KBM-7 (cell line): ENCODE measurements around the gene SH3GL2.

Experiments used
- DNase-seq: peaks from one replicate; pipeline ENCODE4 v3.0.0-alpha.2; 2015
- in situ Hi-C: fragments of 300-500 bp; cut with MboI; formaldehyde crosslinking; loops from 2 replicates; pipeline ENCODE4 v1.14.3; 2020; ENCODE audit warnings: low sequenced_read_pairs, low pct_unique_long_range_greater_than_20kb, mixed read lengths

The SH3GL2 gene

GRCh38 chr9:17636349-17636748, 57.5 kb downstream of the SH3GL2 start:
- no peak for DNase-seq
- in situ Hi-C loops: no loop called here

GRCh38 chr9:17636821-17637220, 58.0 kb downstream of the SH3GL2 start:
- DNase-seq: no peak
- in situ Hi-C loops: no loop called here

DNA sequence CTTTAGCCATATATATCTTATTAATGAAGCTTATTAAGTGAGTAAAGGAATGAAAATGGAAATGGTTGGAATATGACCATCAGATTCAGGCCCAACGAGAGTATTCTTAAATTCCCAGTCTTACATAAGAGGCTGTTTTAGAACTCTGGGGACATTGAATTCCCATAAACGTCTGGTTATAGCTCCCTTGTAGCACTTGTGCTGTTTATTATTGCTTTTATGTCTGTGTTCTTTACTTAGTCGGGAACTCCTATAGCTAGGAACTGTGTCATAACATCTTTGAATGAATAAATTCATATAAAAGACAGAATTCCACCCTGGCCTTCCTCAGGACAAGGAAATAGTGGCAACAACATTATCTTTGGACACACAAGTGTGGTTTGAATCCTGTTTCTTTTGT, 58.4 kb downstream of the SH3GL2 start:
- no peak for DNase-seq
- in situ Hi-C loops: no loop called here

DNA sequence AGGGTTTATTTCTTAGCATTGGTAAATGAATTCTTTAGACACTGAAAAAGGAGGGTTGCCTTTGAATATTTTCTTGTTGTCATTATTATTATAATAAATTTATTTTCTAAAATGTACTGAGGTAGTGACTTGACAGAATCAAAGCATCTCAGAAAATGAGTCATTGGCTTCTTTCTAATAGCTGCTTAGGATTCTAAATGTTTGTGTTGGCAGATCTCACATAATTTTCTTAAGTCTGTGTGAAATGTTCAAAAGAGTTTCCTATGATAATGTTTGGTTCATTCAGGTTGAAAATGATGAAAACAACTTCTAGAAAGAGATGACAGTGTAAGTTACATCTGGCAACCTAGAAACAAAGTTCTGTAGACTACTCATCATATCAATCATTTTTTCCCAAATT, 69.7 kb downstream of the SH3GL2 start:
- DNase-seq: no peak
- in situ Hi-C loops: no loop called here

- DNase-seq: no peak
Observed at GRCh38 chr9:17651725-17652124, 72.9 kb downstream of the SH3GL2 start.

DNA sequence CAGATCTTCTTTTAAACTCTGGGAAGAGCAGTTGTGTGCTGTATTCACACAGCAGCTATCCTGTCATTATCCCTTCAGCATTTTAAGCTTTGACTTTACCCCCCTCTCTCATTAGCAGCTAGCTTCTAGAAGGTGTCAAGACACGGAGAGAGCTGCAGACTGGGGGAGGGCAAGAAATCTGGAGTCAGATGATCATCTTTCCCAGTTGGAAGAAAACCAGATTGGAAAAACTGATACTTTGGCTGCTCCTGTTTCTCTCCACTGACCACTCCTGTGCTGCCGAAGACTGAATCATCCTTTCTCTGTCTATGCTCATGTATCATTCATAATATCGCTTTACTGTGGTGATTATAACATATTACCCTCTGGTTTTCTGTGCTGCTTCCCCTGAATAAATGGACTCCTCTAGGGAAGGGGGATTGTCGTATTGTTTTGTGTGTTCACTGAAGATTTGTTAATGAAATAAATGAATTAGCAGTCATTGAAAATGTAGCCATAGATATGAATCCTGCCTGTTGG, 75.1 kb downstream of the SH3GL2 start:
- no peak for DNase-seq
- in situ Hi-C loops: no loop called here

More at GRCh38 chr9:17651725-17652124, 72.9 kb downstream of the SH3GL2 start:
- in situ Hi-C loops: no loop called here

DNA sequence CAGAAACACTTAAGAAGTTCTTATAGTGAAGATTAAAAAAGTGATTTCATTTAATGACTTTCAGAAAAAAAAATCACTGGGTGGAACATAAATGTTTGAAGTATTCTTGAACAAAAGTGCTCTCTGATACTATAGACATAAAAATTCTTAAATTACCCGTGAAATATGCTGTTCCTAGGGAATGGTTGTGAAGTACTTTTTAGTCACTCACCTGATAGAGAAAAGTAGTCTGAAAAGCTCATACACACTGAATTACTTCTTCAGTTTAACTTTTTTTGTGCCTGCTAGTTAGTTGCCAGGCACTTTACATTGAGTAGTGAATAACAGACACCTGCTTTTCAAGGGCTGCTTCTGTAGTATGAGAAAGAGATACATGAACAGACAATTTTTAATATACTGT, 78.0 kb downstream of the SH3GL2 start:
- in situ Hi-C loops: no loop called here
- DNase-seq: no peak

DNA sequence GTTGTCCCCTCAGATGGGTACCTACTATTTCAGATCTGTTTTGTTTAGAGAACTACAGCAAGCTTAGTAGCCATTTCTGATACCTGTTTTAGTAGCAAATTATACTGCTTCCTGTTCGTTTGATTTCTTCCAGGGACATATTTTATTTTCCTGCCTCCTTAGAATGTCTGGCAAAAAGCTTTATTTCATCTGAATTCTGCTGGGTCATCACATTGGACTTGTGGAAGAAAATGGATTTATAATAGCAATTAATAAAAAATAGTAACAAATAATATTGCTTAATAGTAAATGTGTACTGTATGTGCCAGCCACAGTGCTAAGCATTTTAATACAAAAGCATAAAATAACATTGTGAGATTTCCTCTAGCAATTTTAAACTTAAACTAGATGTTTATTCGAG, 79.4 kb downstream of the SH3GL2 start:
- in situ Hi-C loops: no loop called here
- no peak for DNase-seq

DNA sequence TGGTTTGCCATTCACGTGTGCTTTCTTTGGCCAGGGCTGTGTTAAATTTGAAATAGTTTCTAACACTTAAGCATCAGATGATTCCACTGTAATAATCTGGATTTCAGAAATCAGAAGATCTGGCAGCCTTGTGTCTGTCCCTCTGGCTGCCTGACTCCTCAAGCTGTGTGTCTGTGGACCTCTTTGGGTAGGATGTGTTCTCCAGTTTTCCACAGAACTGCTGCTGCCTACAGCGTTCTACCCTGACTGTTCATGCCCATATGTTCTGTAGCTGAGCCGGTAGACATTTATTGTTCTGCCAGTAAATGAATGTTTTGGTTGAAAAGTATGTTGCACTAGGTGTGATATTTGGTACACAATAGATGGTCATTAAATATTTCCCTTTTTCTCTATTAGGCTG, 81.3 kb downstream of the SH3GL2 start:
- in situ Hi-C loops: no loop called here
- no peak for DNase-seq

GRCh38 chr9:17665450-17665849, 86.6 kb downstream of the SH3GL2 start:
- in situ Hi-C loops: no loop called here
- no peak for DNase-seq

GRCh38 chr9:17669206-17669605, 90.3 kb downstream of the SH3GL2 start:
- peak; percentile 9 for DNase-seq
- in situ Hi-C loops: no loop called here

DNA sequence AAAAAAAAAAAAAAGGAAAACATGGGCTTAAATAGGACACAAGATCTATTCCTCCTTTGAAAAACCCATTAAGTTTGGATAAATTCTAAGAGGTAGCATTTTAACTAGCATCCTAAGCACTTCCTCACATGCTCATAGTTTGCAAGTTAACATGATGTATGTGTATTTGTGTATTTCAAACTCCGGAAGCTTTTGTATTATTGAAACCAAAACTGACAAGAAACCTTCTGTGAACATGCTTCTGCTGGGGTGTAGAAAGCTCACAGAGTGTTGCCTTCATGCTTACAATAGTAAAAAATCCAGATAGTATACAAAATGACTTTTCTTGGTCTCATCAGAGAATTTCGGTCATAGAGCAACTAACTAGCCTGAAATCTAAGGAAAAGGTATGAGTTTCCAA, 103.8 kb downstream of the SH3GL2 start:
- in situ Hi-C loops: no loop called here
- no peak for DNase-seq

- in situ Hi-C loops: no loop called here
- no peak for DNase-seq
Observed at GRCh38 chr9:17688834-17689233, 110.0 kb downstream of the SH3GL2 start.

GRCh38 chr9:17694336-17694735, 115.5 kb downstream of the SH3GL2 start:
- in situ Hi-C loops: no loop called here
- DNase-seq: no peak

- DNase-seq: no peak
- in situ Hi-C loops: no loop called here
Observed at GRCh38 chr9:17695482-17695881, 116.6 kb downstream of the SH3GL2 start.

GRCh38 chr9:17699615-17700330, 120.9 kb downstream of the SH3GL2 start:
- in situ Hi-C loops: no loop called here
- DNase-seq: no peak

DNA sequence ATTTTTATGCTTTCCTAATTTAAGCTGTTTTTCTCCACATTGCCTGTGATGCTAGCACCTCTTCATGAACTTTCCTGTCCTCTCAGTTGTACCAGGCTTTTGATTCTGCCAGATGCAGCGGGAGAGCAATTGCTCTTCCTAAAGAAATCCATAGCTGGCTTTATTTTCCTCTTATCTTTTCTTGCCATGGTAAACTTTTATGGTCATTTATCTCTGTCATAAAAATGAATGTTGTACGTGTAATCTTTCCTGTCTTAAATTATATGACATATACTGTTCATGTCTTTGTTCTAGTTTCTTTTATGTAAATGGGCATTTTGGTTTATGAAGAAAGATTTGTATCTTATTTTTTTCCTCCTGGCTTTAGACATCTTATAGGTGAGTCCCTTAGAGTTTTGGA, 127.5 kb downstream of the SH3GL2 start:
- in situ Hi-C loops: no loop called here
- DNase-seq: no peak

GRCh38 chr9:17719053-17719452, 140.2 kb downstream of the SH3GL2 start:
- DNase-seq: no peak
- in situ Hi-C loops: no loop called here

GRCh38 chr9:17721954-17722353, 143.1 kb downstream of the SH3GL2 start:
- DNase-seq: no peak
- in situ Hi-C loops: no loop called here

GRCh38 chr9:17723656-17724055, 144.8 kb downstream of the SH3GL2 start:
- DNase-seq: no peak
- in situ Hi-C loops: no loop called here

GRCh38 chr9:17725399-17726010, 146.6 kb downstream of the SH3GL2 start:
- in situ Hi-C loops: no loop called here
- no peak for DNase-seq
